ENCODE results near the gene FYCO1.

Gene FYCO1

GRCh38 chr3:45952456-45952855 lies 43.2 kb downstream of the FYCO1 start:
- ChIA-PET CTCF (no interaction called here), POLR2A (no interaction called here)
- no peak for TF ChIP-seq LEF1 (IDR thresholded peaks at IDR 0.05; ENCODE audit: borderline replicate concordance)
- TF ChIP-seq TARDBP (IDR thresholded peaks at IDR 0.05): no peak
- TF ChIP-seq ZNF384 (IDR thresholded peaks at IDR 0.05): no peak
- TF ChIP-seq FOXM1 (IDR thresholded peaks at IDR 0.05; ENCODE audit: borderline replicate concordance): no peak
- no peak for TF ChIP-seq FOXK2 (IDR thresholded peaks at IDR 0.05)
- no peak for TF ChIP-seq HDGF (IDR thresholded peaks at IDR 0.05; ENCODE audit: borderline replicate concordance)
- TF ChIP-seq L3MBTL2 (conservative IDR thresholded peaks at IDR 0.05): no peak
- TF ChIP-seq BHLHE40 (IDR thresholded peaks at IDR 0.05; ENCODE audit: borderline replicate concordance): no peak
- TF ChIP-seq ARNT (IDR thresholded peaks at IDR 0.05): no peak
- TF ChIP-seq ELF4 (IDR thresholded peaks at IDR 0.05): no peak
- no peak for TF ChIP-seq FOXA1 (IDR thresholded peaks at IDR 0.05)
- TF ChIP-seq PKNOX1 (IDR thresholded peaks at IDR 0.05): no peak
- no peak for TF ChIP-seq SUZ12 (IDR thresholded peaks at IDR 0.05)
- no peak for TF ChIP-seq SP1 (IDR thresholded peaks at IDR 0.05)
- no peak for TF ChIP-seq CTBP1 (IDR thresholded peaks at IDR 0.05; ENCODE audit: borderline replicate concordance)
- TF ChIP-seq NFRKB (IDR thresholded peaks at IDR 0.05): no peak

DNA sequence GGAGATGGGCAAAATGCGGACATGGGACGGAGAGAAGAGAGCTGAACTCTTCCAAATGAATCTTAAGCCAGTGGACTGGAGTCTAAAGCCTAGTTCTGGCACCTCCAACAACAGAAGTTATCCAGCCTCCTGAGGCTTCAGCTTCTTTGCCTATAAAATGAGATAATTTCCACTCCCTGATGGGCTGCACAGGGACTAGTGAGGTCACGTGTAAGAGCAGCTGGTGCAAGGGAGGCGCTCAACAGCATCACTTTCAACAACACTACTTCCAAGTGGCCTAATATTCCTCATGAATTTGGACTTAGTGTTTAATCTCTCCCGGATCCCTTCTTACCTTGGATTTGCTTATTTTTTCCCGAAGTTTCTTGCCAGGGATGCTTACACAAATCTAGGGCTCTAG lies 43.7 kb downstream of the FYCO1 start:
- TF ChIP-seq SUZ12 (IDR thresholded peaks at IDR 0.05) (no peak), BHLHE40 (IDR thresholded peaks at IDR 0.05; ENCODE audit: borderline replicate concordance) (no peak), LEF1 (IDR thresholded peaks at IDR 0.05; ENCODE audit: borderline replicate concordance) (no peak), PKNOX1 (IDR thresholded peaks at IDR 0.05) (no peak), NFRKB (IDR thresholded peaks at IDR 0.05) (no peak), FOXM1 (IDR thresholded peaks at IDR 0.05; ENCODE audit: borderline replicate concordance) (no peak), FOXA1 (IDR thresholded peaks at IDR 0.05) (no peak), L3MBTL2 (conservative IDR thresholded peaks at IDR 0.05) (no peak), HDGF (IDR thresholded peaks at IDR 0.05; ENCODE audit: borderline replicate concordance) (no peak), TARDBP (IDR thresholded peaks at IDR 0.05) (no peak), FOXK2 (IDR thresholded peaks at IDR 0.05) (no peak), ELF4 (IDR thresholded peaks at IDR 0.05) (no peak), SP1 (IDR thresholded peaks at IDR 0.05) (no peak), ZNF384 (IDR thresholded peaks at IDR 0.05) (no peak)
- POLR2A ChIA-PET: no interaction called here
- no peak for DNase-seq (ENCODE audit: extremely low spot score)
- CTCF ChIA-PET: no interaction called here

More at GRCh38 chr3:45952456-45952855, 43.2 kb downstream of the FYCO1 start:
- no peak for DNase-seq (ENCODE audit: extremely low spot score)

DNA sequence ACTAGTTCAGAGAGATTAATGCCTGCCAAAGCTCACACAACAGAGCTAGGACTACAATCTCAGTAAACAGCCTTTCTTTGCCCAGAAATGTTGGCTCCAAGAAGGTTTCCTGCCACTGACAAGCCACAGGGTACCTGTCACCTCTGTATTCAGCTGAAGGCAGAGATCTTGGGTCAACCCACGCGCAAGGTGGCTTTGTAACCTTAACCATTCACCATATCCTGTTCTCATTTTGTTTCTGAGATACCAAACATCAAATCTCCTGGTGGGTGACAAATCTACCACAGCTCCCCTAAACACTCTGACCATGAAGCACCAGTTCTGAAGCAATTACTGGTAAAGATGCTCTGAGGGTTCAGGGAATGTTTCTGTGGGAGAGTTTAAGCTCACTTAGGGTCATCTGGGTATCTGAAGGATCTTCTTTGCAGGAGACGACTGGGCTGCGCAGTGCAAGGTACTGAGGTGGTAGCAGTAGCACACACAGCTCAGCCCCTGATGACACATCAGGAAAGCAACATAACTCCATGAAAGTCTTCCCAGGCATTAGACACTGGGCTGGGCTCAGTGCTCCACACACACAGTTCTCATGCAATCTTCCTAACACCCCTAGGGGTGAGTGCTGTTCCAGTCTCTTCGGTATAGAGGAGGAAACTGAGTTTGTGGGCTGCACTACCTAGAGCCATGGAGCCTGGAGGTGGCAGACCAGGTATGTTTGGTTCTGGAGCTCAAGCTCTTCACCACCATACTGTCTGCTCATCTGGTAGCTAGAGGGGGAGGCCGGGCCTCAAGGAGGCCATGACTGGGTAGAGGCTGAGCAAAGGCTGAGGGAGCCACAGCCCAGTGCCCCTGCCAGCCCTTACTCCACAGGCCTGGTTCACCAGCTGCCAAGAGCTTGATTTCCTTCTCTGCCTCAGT lies 44.7 kb downstream of the FYCO1 start:
- CTCF ChIA-PET: no interaction called here
- TF ChIP-seq ELF4 (IDR thresholded peaks at IDR 0.05) (no peak), FOXM1 (IDR thresholded peaks at IDR 0.05; ENCODE audit: borderline replicate concordance) (no peak), NFRKB (IDR thresholded peaks at IDR 0.05) (no peak), LEF1 (IDR thresholded peaks at IDR 0.05; ENCODE audit: borderline replicate concordance) (no peak), BHLHE40 (IDR thresholded peaks at IDR 0.05; ENCODE audit: borderline replicate concordance) (no peak), ZNF384 (IDR thresholded peaks at IDR 0.05) (no peak), FOXK2 (IDR thresholded peaks at IDR 0.05) (no peak), PKNOX1 (IDR thresholded peaks at IDR 0.05) (no peak), SUZ12 (IDR thresholded peaks at IDR 0.05) (no peak), FOXA1 (IDR thresholded peaks at IDR 0.05) (no peak), TARDBP (IDR thresholded peaks at IDR 0.05) (no peak), CTBP1 (IDR thresholded peaks at IDR 0.05; ENCODE audit: borderline replicate concordance) (no peak), ARNT (IDR thresholded peaks at IDR 0.05) (no peak), SP1 (IDR thresholded peaks at IDR 0.05) (no peak), L3MBTL2 (conservative IDR thresholded peaks at IDR 0.05) (no peak), HDGF (IDR thresholded peaks at IDR 0.05; ENCODE audit: borderline replicate concordance) (no peak)
- DNase-seq (ENCODE audit: extremely low spot score): no peak
- POLR2A ChIA-PET: interaction anchor here (0.7 kb wide), 1 partner anchor 22 kb away, joined by 3 read pairs; no protein-coding TSS in a partner anchor

DNA sequence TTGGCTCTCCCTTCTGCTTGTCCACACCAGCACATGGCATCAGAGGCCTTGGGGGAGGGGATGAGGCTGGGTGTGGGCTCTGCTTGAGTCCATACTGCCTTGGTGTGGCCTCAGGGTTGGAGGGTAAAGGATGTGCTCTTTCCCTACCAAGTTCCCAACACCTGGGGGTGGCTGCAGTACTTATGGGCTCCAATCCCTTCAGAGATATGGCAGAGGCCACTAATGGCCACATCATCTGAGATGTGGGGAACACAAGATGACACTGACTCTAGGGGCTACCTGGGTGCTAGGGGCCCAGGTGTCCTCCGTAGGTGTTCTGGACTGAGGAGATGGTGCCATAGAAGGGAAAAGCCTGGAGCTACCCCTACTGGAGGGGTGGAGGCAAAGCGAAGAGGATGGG lies 45.5 kb downstream of the FYCO1 start:
- DNase-seq (ENCODE audit: extremely low spot score): no peak
- ChIA-PET POLR2A (interaction anchor here (0.7 kb wide), 1 partner anchor 23 kb away, joined by 3 read pairs; no protein-coding TSS in a partner anchor), CTCF (no interaction called here)
- no peak for TF ChIP-seq TARDBP (IDR thresholded peaks at IDR 0.05)
- TF ChIP-seq L3MBTL2 (conservative IDR thresholded peaks at IDR 0.05): no peak
- TF ChIP-seq SUZ12 (IDR thresholded peaks at IDR 0.05): no peak
- TF ChIP-seq CTBP1 (IDR thresholded peaks at IDR 0.05; ENCODE audit: borderline replicate concordance): no peak
- no peak for TF ChIP-seq LEF1 (IDR thresholded peaks at IDR 0.05; ENCODE audit: borderline replicate concordance)
- no peak for TF ChIP-seq FOXA1 (IDR thresholded peaks at IDR 0.05)
- TF ChIP-seq HDGF (IDR thresholded peaks at IDR 0.05; ENCODE audit: borderline replicate concordance): no peak
- TF ChIP-seq ZNF384 (IDR thresholded peaks at IDR 0.05): no peak
- no peak for TF ChIP-seq ARNT (IDR thresholded peaks at IDR 0.05)
- TF ChIP-seq SP1 (IDR thresholded peaks at IDR 0.05): no peak

DNA sequence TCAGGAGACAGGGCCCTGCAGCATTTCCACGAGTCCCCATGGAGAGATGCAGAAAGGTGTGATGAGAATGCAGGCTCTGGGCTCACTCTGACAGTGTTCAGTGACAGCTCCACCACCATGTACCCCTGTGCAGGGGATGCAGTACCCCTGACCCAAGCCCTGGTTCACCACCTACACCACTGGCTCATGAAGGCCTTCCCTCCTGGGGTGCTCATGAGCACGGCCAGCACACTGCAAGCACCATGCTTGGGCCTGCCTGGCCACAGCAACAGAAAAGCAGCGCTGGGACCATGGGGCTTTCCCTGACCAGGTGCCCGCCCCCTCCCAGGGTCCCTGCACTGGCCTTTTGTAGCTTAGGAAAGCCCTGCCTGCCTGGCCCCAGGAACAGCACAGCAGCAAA lies 46.2 kb downstream of the FYCO1 start:
- CTCF ChIA-PET: no interaction called here
- TF ChIP-seq FOXA1 (IDR thresholded peaks at IDR 0.05): no peak
- no peak for TF ChIP-seq FOXK2 (IDR thresholded peaks at IDR 0.05)
- no peak for TF ChIP-seq LEF1 (IDR thresholded peaks at IDR 0.05; ENCODE audit: borderline replicate concordance)
- TF ChIP-seq PKNOX1 (IDR thresholded peaks at IDR 0.05): no peak
- POLR2A ChIA-PET: no interaction called here
- no peak for DNase-seq (ENCODE audit: extremely low spot score)
